GM21619 (cell line): ENCODE measurements around the gene GJD3.

ENCODE experiments used
- ATAC-seq: cut with Tn5 transposase; IDR thresholded peaks from one replicate; pipeline ENCODE4 v1.9.1; 2021; ENCODE audit not compliant: unreplicated experiment

GJD3 gene

GRCh38 chr17:40326014-40326831 is 38.3 kb downstream of the GJD3 start:
- no peak for ATAC-seq

- no peak for ATAC-seq
These were observed 39.2 kb downstream of the GJD3 start for GRCh38 chr17:40325156-40326013.

DNA sequence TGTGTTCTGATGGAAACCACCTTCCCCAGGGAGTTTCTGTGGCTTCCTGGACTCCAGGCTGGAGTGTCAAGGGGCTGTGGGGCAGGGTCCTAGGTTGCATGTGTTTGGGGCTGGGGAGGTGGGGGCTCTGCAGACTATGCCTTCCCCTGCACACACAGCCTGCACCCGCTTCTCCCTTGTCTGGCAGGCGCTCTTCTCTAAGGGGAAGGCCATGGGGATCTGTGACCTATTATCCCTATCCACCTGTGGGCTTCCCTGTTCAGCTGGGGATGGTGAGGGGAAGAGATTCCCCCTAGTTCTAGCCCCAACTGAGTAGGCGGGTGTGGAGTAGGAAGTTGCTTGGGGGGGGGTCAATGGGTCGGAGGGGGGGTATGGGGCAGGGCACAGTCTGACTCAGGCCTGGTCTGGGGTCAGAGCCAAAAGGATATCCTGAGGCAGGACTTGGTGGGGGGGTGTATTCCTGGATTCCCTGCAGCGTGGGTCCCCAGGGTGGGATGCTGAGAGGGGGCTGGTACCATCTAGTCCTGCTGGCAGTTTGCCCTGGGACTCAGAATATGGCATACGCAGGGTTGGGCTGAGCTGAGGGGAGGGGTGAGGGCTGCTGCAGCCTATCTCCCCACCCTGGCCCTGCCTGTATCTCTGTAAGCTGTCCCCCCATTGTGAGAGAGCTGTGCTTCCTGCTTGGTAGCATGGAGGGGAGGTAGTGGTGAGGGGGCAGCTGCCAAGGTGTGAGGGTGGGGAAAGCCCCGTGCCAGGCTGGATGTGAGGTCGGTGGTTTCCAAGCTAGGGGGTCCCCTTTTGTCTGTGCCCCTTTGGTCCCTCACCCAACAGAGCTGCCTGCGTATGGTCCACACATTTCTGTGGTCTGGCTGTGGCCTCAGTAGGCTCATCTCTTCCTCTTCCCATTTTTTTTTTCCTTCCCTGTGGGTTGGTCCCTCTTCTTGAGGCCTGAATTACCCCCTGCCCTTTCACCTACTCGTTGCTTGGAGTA is 40.9 kb downstream of the GJD3 start:
- no peak for ATAC-seq

DNA sequence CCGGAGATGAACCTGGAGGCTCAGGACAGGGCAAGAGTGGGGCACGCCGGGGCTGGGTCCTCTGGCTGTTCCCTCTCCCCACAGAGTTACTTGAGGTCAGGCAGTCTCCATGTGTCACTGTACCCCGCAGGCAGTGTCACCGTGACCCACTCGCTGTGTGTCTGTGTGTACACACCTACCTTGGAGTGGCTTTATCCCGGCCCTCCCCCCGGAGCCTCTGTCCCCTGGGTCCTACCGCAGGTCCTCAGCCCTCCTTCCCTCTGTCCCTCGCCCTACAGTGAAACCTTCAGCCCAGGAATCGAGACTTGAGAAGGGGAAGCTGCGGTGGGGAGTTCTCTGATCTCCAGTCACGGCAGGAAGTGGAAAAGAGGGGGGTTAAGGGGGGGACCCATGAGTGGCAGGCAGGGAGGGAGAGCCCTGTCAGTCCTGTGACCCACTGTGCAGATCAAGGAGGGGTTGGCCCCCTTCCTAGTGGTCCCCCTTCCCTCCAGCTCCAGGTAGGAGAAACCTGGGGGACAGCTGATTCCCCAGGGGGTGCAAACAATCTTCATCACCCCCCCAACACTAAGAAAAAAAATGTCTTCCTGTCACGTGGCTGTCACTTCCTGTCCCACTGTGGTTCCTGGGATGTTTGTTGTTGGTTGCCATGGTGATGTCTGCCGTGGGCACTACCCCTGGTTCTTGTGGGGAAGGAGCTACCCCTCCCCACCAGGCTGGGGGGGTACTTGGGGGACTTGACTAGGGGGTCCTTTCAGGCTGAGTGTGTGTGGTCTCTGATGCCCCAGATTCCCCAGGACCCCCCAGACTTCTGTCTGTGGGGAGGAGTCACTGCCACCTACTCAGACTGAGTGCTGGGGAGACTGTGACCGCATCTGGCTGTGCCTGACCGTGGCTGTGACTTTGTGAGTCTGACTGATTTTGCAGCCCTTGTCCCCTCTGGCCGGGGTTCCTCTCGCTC is 41.9 kb downstream of the GJD3 start:
- ATAC-seq = peak; percentile 29

GRCh38 chr17:40321961-40322357 is 42.6 kb downstream of the GJD3 start:
- ATAC-seq = no peak

DNA sequence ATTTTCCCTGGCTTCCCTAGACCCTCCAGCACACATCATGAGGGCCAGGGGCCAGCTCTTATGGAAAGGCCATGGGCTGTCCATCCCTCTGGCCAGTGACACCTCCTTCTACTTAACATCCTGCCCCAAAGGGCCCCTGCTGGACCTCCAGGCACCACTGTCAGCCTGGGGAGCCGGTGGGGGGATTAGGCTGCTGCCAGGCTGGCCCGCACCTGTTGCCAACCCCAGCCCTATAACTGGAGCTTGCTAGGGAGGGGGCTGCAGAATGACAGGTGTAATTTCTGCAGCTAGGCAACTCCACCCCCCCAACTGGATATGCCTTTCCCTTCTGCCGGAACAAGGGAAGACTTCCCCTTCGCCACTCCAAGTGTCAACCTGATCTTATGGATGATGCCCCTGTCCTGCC is 43.0 kb downstream of the GJD3 start:
- no peak for ATAC-seq

GRCh38 chr17:40320756-40321523 is 43.6 kb downstream of the GJD3 start:
- no peak for ATAC-seq

DNA sequence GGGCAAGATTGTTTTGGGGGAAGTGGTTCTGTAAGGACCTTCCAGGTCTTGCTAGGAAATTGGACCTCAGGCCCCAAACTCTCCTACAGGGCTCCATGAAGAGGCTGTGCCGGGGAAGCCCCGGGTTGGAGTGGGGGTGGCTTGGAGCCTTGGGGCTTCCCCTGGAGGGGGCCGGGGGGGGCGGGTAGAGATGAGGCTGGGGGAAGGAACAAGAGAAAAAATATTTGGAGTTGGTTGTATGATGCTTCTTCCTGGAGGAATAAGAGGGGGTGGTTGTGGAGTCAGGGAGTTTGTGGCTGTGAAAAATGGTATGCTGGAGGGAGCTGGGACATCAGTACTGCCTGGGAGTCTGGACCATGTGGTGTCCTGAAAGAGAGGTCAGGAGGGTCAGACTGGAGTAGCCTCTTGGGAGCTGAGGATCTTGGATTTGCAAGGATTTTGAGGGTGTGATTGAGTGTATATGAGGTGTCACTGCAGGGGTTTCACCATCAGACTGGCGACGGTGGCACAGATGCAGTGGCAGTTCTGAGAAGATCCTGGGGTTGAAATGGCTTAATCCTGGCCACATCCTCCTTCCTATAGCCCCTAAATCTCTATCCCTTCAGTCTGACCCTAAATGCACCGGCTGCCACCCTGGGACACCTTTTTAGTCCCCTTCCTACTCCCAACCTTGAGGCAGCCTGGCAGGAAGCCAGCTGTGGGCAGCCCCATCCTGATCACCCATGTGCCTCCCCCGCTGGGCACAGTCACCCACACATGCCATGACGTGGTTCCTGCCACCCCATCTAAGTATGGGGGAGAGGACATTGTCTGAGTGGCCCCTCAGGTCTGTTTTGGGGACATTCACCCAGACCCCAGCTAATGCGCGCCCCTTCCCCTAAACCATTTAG is 44.6 kb downstream of the GJD3 start:
- no peak for ATAC-seq

DNA sequence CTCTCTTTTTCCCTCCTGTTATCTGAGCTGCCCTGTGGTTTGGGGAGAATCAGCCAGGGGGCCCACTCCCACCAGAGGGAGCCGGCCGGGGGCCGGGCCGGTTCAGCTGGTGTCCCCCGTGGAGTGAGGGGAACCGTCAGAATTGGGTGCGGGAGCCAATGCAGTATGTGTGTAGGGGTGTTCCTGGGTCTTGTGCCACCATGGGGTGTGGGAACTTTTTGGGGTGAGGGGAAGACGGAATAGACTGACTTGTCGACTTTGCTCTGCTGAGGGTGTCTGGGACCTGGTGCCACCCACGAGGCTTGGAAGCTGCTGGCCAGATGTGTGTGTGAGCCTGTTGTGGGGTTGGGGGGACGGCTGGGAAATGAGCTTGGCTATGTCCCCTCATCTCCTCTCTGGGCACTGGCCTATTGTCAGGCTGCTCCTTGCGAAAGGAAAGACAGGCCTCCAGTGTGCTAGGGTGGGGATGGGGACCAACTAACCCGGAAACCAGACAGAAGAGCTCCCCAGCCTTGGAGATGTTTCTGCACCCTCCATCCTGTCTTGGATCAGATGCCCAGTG is 45.6 kb downstream of the GJD3 start:
- no peak for ATAC-seq

DNA sequence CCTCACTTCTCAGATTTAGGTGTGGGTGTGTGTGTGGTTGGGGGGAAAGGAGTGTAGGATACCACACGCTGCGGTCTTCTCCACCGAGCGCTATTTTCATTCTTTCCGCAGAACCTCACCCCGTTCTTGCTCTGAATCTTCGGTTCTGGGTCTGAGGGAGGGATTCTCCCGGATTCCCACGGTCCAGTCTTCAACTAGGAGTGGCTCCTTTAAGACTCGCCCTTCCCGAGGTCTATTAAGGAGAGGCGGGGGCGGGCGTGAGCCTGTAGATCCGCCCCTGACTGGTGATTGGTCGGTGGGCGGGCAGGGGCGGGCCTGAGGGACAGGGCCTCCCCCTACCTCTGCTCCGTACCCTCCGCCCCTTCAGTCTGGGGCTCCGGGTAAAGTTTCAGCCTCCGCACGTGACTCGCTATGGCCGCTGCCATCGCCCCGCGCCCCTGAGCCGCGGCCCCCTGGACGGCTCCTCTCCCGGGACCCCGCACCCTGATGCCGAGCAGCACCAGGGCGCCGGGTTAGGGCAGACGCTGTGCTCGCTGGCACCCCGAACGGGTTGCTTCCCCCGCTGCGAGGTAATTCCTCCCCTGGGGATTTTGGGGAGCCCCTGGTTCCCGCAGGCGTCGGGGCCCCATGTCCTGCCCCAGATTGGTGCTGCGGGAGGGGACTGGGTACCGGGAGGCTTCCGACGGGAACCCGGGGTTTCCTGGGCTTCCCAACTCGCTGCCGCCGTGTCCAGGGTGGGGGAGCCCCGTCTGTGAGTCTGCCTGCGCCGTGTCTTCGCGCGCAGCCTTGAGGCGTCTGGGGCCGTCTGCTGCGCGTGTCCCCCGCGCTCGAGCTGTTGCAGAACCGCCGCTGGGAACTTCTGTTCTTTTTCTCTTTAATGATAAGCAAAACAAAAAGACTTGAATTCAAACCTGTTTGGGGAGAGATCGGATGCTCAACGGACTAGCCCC is 46.4 kb downstream of the GJD3 start:
- ATAC-seq = peak; percentile 46

- ATAC-seq = no peak
These were observed 47.1 kb downstream of the GJD3 start for GRCh38 chr17:40317345-40317873.

GRCh38 chr17:40316571-40317344 is 47.8 kb downstream of the GJD3 start:
- ATAC-seq = no peak

DNA sequence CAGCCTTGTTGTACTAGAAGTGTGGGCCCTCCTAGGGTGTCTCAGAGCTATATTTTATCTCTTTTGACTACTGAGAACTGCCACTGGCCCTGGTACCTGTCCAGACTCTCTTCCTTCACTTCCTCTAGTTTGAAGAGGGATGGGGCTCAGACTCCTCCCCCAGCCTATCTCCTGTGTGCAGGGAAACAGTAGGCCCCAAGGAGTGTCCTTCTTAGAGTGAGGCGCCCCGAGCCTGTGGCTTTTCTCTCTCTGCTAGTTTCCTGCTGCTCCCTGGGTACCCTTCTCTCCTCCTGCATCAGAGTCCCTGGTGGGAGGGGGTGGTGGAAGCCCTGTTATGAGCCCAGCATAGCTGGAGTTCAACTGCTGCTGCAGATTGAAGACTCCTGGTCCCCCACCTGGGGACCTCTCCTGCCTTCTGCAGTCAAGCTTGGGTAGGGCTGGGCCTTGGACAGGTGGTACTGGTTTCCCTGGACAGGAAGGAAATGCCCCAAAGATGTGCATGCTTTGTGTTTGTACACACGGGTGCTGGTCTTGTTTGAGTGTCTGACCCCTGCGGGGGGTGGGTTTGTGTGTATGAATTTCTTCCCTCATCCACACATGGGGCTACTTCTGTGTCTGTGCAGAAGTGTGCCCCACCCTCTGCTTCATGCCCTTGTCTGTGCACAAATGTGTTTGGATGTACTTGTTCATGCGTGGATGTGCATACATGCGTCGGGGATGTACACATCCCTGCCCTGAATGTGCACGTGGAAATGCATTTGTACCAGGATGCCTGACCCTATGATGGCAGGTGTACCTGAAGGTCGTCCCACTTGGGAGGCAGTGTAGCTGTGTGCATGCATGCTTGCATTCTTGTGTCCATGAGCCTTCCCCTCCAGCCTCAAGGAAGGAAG is 48.6 kb downstream of the GJD3 start:
- ATAC-seq = no peak

GRCh38 chr17:40315206-40315605 is 49.3 kb downstream of the GJD3 start:
- ATAC-seq = no peak

GRCh38 chr17:40314584-40314956 is 50.0 kb downstream of the GJD3 start:
- ATAC-seq = no peak
